Upper lobe of left lung (tissue), 6 donors: ENCODE results near the gene FBXL7. TPM values are rescaled to one million over a fixed set of nuclear protein-coding genes. Genes with fewer than 3 reads are reported as not detected.
A peak's percentile ranks its signal among the peaks of the same experiment; 100 is the strongest.

Experiments
- ATAC-seq, 2 donors: fragments of 200-7000 bp; cut with Tn5 transposase; one replicate each; pipeline ENCODE4 v1.9.1; 2022; ENCODE audit warnings: mild to moderate bottlenecking in 2 of 2, moderate library complexity in 2 of 2; ENCODE audit not compliant: low FRiP score in 2 of 2
- DNase-seq, 2 donors: peaks; one replicate each; pipeline ENCODE4 v3.0.0-alpha.2; 2019 to 2020
- H3K27ac ChIP-seq, 4 donors: fragments of 200-600 bp; sonication (generic); one replicate each; pipeline ENCODE4 v1.5.1; 2016 to 2019
- H3K27me3 ChIP-seq, 4 donors: fragments of 200-600 bp; sonication (generic); one replicate each; pipeline ENCODE4 v1.5.1; 2017 to 2019
- H3K36me3 ChIP-seq, 4 donors: fragments of 200-600 bp; sonication (generic); one replicate each; pipeline ENCODE4 v1.5.1; 2016 to 2019
- H3K4me1 ChIP-seq, 4 donors: fragments of 200-600 bp; sonication (generic); one replicate each; pipeline ENCODE4 v1.5.1; 2018 to 2019
- H3K4me3 ChIP-seq, 4 donors: fragments of 200-600 bp; sonication (generic); one replicate each; pipeline ENCODE4 v1.5.1; 2017 to 2019; ENCODE audit warnings: mild to moderate bottlenecking in 2 of 4, moderate library complexity in 1 of 4
- H3K9me3 ChIP-seq, 4 donors: fragments of 200-600 bp; sonication (generic); one replicate each; pipeline ENCODE4 v1.5.1; 2018 to 2019
- CTCF ChIP-seq, 6 experiments: fragments of 450-650 bp in 4 of 6; fragments of 200-600 bp in 2 of 6; sonication (generic) in 2 of 6; IDR thresholded peaks; one replicate each; pipeline ENCODE4 v1.5.1; 2016 to 2019; ENCODE audit warnings: antibody characterized with exemption in 6 of 6
- EP300 ChIP-seq, 4 donors: sonication (generic); formaldehyde crosslinking; IDR thresholded peaks; one replicate each; pipeline ENCODE4 v1.5.1; 2017; ENCODE audit warnings: antibody characterized with exemption in 4 of 4, control low read depth in 2 of 4
- POLR2A ChIP-seq, 4 donors: fragments of 450-650 bp; IDR thresholded peaks; one replicate each; pipeline ENCODE4 v1.5.1; 2016 to 2017; ENCODE audit warnings: antibody characterized with exemption in 4 of 4, mild to moderate bottlenecking in 2 of 4
- POLR2AphosphoS5 ChIP-seq, 2 donors: sonication (generic); formaldehyde crosslinking; IDR thresholded peaks; one replicate each; pipeline ENCODE4 v1.5.1; 2017; ENCODE audit warnings: antibody characterized with exemption in 2 of 2
- WGBS, 2 donors: methylation state at CpG; one replicate each; pipeline ENCODE4 v1.1.5; 2017 to 2018; 5-methylcytosine and 5-hydroxymethylcytosine counted together
- total RNA-seq, 6 donors: library from RNA; depleted of rRNA in 4 of 6; stranded (reverse); fragments of >200 nt in 4 of 6; gene quantifications; one replicate each; pipeline versions ENCODE4 v1.1.0 to v1.2.1, GENCODE V29; 2016 to 2021
- donor health status: DM: no; HTN: no; CAD: no; lungs with moderate emphysema.
- donor health status: DM: no; HTN: yes; CAD: no; lungs with severe emphysema.

Gene FBXL7
- total RNA-seq, 6 donors from 2014 or later: 4.9 to 13.6 (median 6.9) TPM

GRCh38 chr5:15604986-15605385 lies 105.0 kb downstream of the FBXL7 start:
- no peak overlapping the region for H3K27ac ChIP-seq
- H3K36me3 ChIP-seq: no peaks in the 10 kb centered on the region
- DNase-seq (no peak), ATAC-seq (no peak)
- H3K4me3 ChIP-seq: no peak overlapping the region
- H3K4me1 ChIP-seq: no peaks in the 10 kb centered on the region
- no peaks in the 10 kb centered on the region for H3K9me3 ChIP-seq
- H3K27me3 ChIP-seq: no peaks in the 10 kb centered on the region
- 91 to 100% methylated on average over 2 of the region's 2 CpGs for WGBS, 2 donors
- TF ChIP-seq POLR2A (IDR thresholded peaks at IDR 0.05): no peak
- no peak for TF ChIP-seq CTCF (IDR thresholded peaks at IDR 0.05)
- TF ChIP-seq EP300 (IDR thresholded peaks at IDR 0.05): no peak
- TF ChIP-seq POLR2AphosphoS5 (IDR thresholded peaks at IDR 0.05): no peak

GRCh38 chr5:15606197-15606596 lies 106.2 kb downstream of the FBXL7 start:
- WGBS, 2 donors: 82 to 88% methylated on average over 8 of the region's 8 CpGs
- DNase-seq (no peak), ATAC-seq (peak in 1 of 2 donors; percentile 20)
- Histone ChIP-seq H3K36me3 (no peaks in the 10 kb centered on the region), H3K27ac (no peak overlapping the region), H3K9me3 (no peaks in the 10 kb centered on the region), H3K4me1 (no peaks in the 10 kb centered on the region), H3K27me3 (no peaks in the 10 kb centered on the region), H3K4me3 (no peak overlapping the region)
- no peak for TF ChIP-seq POLR2AphosphoS5 (IDR thresholded peaks at IDR 0.05)
- no peak for TF ChIP-seq POLR2A (IDR thresholded peaks at IDR 0.05)
- no peak for TF ChIP-seq EP300 (IDR thresholded peaks at IDR 0.05)
- TF ChIP-seq CTCF (IDR thresholded peaks at IDR 0.05): no peak

GRCh38 chr5:15607076-15607475 lies 107.1 kb downstream of the FBXL7 start:
- TF ChIP-seq POLR2A (IDR thresholded peaks at IDR 0.05) (no peak), EP300 (IDR thresholded peaks at IDR 0.05) (no peak), POLR2AphosphoS5 (IDR thresholded peaks at IDR 0.05) (no peak), CTCF (IDR thresholded peaks at IDR 0.05) (no peak)
- Histone ChIP-seq H3K27ac (no peak overlapping the region), H3K9me3 (no peaks in the 10 kb centered on the region), H3K27me3 (no peaks in the 10 kb centered on the region), H3K4me3 (no peak overlapping the region), H3K4me1 (no peaks in the 10 kb centered on the region), H3K36me3 (no peaks in the 10 kb centered on the region)
- whole genome bisulfite sequencing, 2 donors: 54 to 78% methylated on average over 2 of the region's 2 CpGs
- ATAC-seq: no peak
- no peak for DNase-seq

- DNase-seq: no peak
- 90 to 100% methylated on average over 2 to 3 of the region's 3 CpGs for WGBS, 2 donors
- no peak for TF ChIP-seq CTCF (IDR thresholded peaks at IDR 0.05)
- no peak for TF ChIP-seq POLR2AphosphoS5 (IDR thresholded peaks at IDR 0.05)
- no peak for TF ChIP-seq POLR2A (IDR thresholded peaks at IDR 0.05)
- no peak for TF ChIP-seq EP300 (IDR thresholded peaks at IDR 0.05)
- no peak overlapping the region for H3K27ac ChIP-seq
- H3K4me1 ChIP-seq: no peaks in the 10 kb centered on the region
- no peak for ATAC-seq
- no peaks in the 10 kb centered on the region for H3K9me3 ChIP-seq
- no peaks in the 10 kb centered on the region for H3K27me3 ChIP-seq
- no peak overlapping the region for H3K4me3 ChIP-seq
- no peaks in the 10 kb centered on the region for H3K36me3 ChIP-seq
Observed at GRCh38 chr5:15609076-15609725, 109.2 kb downstream of the FBXL7 start.

GRCh38 chr5:15610216-15610615 lies 110.2 kb downstream of the FBXL7 start:
- DNase-seq (no peak), ATAC-seq (no peak)
- no peak overlapping the region for H3K4me3 ChIP-seq
- no peaks in the 10 kb centered on the region for H3K9me3 ChIP-seq
- H3K27me3 ChIP-seq: no peaks in the 10 kb centered on the region
- TF ChIP-seq CTCF (IDR thresholded peaks at IDR 0.05): no peak
- TF ChIP-seq EP300 (IDR thresholded peaks at IDR 0.05): no peak
- no peak for TF ChIP-seq POLR2A (IDR thresholded peaks at IDR 0.05)
- TF ChIP-seq POLR2AphosphoS5 (IDR thresholded peaks at IDR 0.05): no peak
- H3K27ac ChIP-seq: no peak overlapping the region
- no peaks in the 10 kb centered on the region for H3K4me1 ChIP-seq
- 66 to 75% methylated on average over 2 of the region's 2 CpGs for WGBS, 2 donors
- H3K36me3 ChIP-seq: no peaks in the 10 kb centered on the region
